Measurements from ENCODE around the gene ACTMAP. TPM values are rescaled to one million over a fixed set of nuclear protein-coding genes. Genes with fewer than 3 reads are reported as not detected.
A peak's percentile ranks its signal among the peaks of the same experiment; 100 is the strongest.

ACTMAP gene
- total and polyA plus RNA-seq, 2 of the 13 experiments (the other 11 are each of a cell fraction or from before 2014, with no cell fraction given): 2.2 to 7.9 TPM

- TF ChIP-seq TBL1XR1 (IDR thresholded peaks at IDR 0.05; ENCODE audit: borderline replicate concordance, low read length, partially characterized antibody): no peak
- no peak for TF ChIP-seq ZNF256 (CRISPR knock-in tag; conservative IDR thresholded peaks at IDR 0.05)
- TF ChIP-seq STAG1 (CRISPR knock-in tag; IDR thresholded peaks at IDR 0.05): peak; percentile 60
- no peak for TF ChIP-seq ZFP82 (CRISPR knock-in tag; IDR thresholded peaks at IDR 0.05; ENCODE audit: borderline replicate concordance)
- no peak for TF ChIP-seq DBP (CRISPR knock-in tag; IDR thresholded peaks at IDR 0.05; ENCODE audit: not compliant biosample characterization)
- TF ChIP-seq PRDM4 (CRISPR knock-in tag; IDR thresholded peaks at IDR 0.05; ENCODE audit: borderline replicate concordance): no peak
- TF ChIP-seq, protein P1, sequence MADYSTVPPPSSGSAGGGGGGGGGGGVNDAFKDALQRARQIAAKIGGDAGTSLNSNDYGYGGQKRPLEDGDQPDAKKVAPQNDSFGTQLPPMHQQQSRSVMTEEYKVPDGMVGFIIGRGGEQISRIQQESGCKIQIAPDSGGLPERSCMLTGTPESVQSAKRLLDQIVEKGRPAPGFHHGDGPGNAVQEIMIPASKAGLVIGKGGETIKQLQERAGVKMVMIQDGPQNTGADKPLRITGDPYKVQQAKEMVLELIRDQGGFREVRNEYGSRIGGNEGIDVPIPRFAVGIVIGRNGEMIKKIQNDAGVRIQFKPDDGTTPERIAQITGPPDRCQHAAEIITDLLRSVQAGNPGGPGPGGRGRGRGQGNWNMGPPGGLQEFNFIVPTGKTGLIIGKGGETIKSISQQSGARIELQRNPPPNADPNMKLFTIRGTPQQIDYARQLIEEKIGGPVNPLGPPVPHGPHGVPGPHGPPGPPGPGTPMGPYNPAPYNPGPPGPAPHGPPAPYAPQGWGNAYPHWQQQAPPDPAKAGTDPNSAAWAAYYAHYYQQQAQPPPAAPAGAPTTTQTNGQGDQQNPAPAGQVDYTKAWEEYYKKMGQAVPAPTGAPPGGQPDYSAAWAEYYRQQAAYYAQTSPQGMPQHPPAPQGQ (CRISPR knock-in tag; IDR thresholded peaks at IDR 0.05; ENCODE audit: borderline replicate concordance): no peak
- TF ChIP-seq HHEX (CRISPR knock-in tag; IDR thresholded peaks at IDR 0.05): no peak
- no peak for TF ChIP-seq MIXL1 (CRISPR knock-in tag; IDR thresholded peaks at IDR 0.05)
- TF ChIP-seq PLRG1 (conservative IDR thresholded peaks at IDR 0.05): no peak
- no peak for TF ChIP-seq ZNF7 (CRISPR knock-in tag; IDR thresholded peaks at IDR 0.05)
- no peak for TF ChIP-seq FOXP4 (CRISPR knock-in tag; IDR thresholded peaks at IDR 0.05)
- TF ChIP-seq ZNF652 (CRISPR knock-in tag; IDR thresholded peaks at IDR 0.05; ENCODE audit: borderline replicate concordance, low read depth): no peak
- TF ChIP-seq SIN3B (IDR thresholded peaks at IDR 0.05; ENCODE audit: low read length): 0 out of 2 replicates have a peak, but pooled peaks have one; percentile 35
- TF ChIP-seq ATF1 (CRISPR knock-in tag; IDR thresholded peaks at IDR 0.05): no peak
- TF ChIP-seq POLR2G (IDR thresholded peaks at IDR 0.05; ENCODE audit: low read depth, low read length): no peak
- TF ChIP-seq ZBTB46 (CRISPR knock-in tag; IDR thresholded peaks at IDR 0.05; ENCODE audit: borderline replicate concordance): no peak
- peak; percentile 36; the same call in 1 of the 2 replicates for TF ChIP-seq SAP130 (CRISPR knock-in tag; IDR thresholded peaks at IDR 0.05; ENCODE audit: low read depth)
- TF ChIP-seq ZNF207 (IDR thresholded peaks at IDR 0.05; ENCODE audit: borderline replicate concordance): no peak
- no peak for TF ChIP-seq ZNF784 (CRISPR knock-in tag; IDR thresholded peaks at IDR 0.05; ENCODE audit: borderline replicate concordance)
Measured at GRCh38 chr19:40702337-40703012, 47.8 kb downstream of the ACTMAP start (continued).
